HepG2 (cell line): ENCODE results near the gene RBCK1. TPM values are rescaled to one million over a fixed set of nuclear protein-coding genes. Genes with fewer than 3 reads are reported as not detected.

Experiments used
- CBX5 ChIP-seq: sonication (generic); formaldehyde crosslinking; IDR thresholded peaks from 2 replicates; pipeline ENCODE4 v1.4.0; 2020; ENCODE audit warnings: missing genetic modification reagents, borderline replicate concordance
- GMEB2 ChIP-seq: IDR thresholded peaks from 2 replicates; pipeline ENCODE4 v1.6.1; 2016; ENCODE audit warnings: missing biosample characterization, missing genetic modification reagents, low read depth
- HDAC6 ChIP-seq: fragments of 200-600 bp; sonication (generic); IDR thresholded peaks from 2 replicates; pipeline ENCODE4 v1.7.0; 2017; ENCODE audit warnings: mild to moderate bottlenecking, antibody characterized with exemption, low read length, low read depth
- HMG20B ChIP-seq: conservative IDR thresholded peaks from 2 replicates; pipeline ENCODE4 v1.6.1; 2016; ENCODE audit warnings: missing genetic modification reagents, missing compliant biosample characterization
- HOMEZ ChIP-seq: IDR thresholded peaks from 2 replicates; pipeline ENCODE4 v1.6.1; 2016; ENCODE audit warnings: low read depth
- ISL2 ChIP-seq: sonication (generic); formaldehyde crosslinking; IDR thresholded peaks from 2 replicates; pipeline ENCODE4 v1.5.0; 2020; ENCODE audit warnings: missing genetic modification reagents
- NBN ChIP-seq: fragments of 450-650 bp; conservative IDR thresholded peaks from 2 replicates; pipeline ENCODE4 v1.6.1; 2017
- SOX5 ChIP-seq: IDR thresholded peaks from 2 replicates; pipeline ENCODE4 v1.6.1; 2016; ENCODE audit warnings: borderline replicate concordance
- SP140L ChIP-seq: sonication (generic); formaldehyde crosslinking; IDR thresholded peaks from 2 replicates; pipeline ENCODE4 v1.4.0; 2020; ENCODE audit warnings: missing genetic modification reagents, borderline replicate concordance
- ZNF331 ChIP-seq: sonication (generic); formaldehyde crosslinking; IDR thresholded peaks from 2 replicates; pipeline ENCODE4 v1.4.0; 2020; ENCODE audit warnings: missing genetic modification reagents
- ZNF629 ChIP-seq: sonication (generic); formaldehyde crosslinking; conservative IDR thresholded peaks from 2 replicates; pipeline ENCODE4 v1.5.0; 2020; ENCODE audit warnings: missing genetic modification reagents
- polyA plus RNA-seq, 8 experiments: library from polyadenylated mRNA; depleted of rRNA in 3 of 8; stranded (reverse) in 7 of 8; unstranded in 1 of 8; fragments of >200 nt; fragmentation: Illumina TruSeq in 4 of 8; extraction: Trizol in 4 of 8; gene quantifications; 2 replicates each; pipeline versions ENCODE4 v1.2.1 to v1.2.3, GENCODE V29; 2011 to 2016; ENCODE audit warnings: low read depth in 4 of 8, missing spikeins in 1 of 8, mixed read lengths in 1 of 8; ENCODE audit not compliant: insufficient read depth in 1 of 8
- total RNA-seq, 5 experiments: library from RNA; depleted of rRNA; stranded (reverse); fragments of >200 nt; fragmentation: Illumina TruSeq; extraction: Trizol; gene quantifications; 2 replicates each; pipeline ENCODE4 v1.2.3, GENCODE V29; 2016; ENCODE audit warnings: low read depth in 1 of 5
- TF ChIP-seq, protein P1 (sequence below): sonication (generic); formaldehyde crosslinking; IDR thresholded peaks from one replicate; pipeline ENCODE4 v1.5.1; 2020; ENCODE audit warnings: mild to moderate bottlenecking, missing genetic modification reagents; ENCODE audit errors: not compliant biosample characterization
- TF ChIP-seq, protein P2 (sequence below): sonication (generic); formaldehyde crosslinking; IDR thresholded peaks from 2 replicates; pipeline ENCODE4 v1.4.0; 2020; ENCODE audit warnings: missing genetic modification reagents, borderline replicate concordance

Gene RBCK1
- total and polyA plus RNA-seq, 2 of the 13 experiments (the other 11 are each of a cell fraction or from before 2014, with no cell fraction given) = 149 to 215 TPM

DNA sequence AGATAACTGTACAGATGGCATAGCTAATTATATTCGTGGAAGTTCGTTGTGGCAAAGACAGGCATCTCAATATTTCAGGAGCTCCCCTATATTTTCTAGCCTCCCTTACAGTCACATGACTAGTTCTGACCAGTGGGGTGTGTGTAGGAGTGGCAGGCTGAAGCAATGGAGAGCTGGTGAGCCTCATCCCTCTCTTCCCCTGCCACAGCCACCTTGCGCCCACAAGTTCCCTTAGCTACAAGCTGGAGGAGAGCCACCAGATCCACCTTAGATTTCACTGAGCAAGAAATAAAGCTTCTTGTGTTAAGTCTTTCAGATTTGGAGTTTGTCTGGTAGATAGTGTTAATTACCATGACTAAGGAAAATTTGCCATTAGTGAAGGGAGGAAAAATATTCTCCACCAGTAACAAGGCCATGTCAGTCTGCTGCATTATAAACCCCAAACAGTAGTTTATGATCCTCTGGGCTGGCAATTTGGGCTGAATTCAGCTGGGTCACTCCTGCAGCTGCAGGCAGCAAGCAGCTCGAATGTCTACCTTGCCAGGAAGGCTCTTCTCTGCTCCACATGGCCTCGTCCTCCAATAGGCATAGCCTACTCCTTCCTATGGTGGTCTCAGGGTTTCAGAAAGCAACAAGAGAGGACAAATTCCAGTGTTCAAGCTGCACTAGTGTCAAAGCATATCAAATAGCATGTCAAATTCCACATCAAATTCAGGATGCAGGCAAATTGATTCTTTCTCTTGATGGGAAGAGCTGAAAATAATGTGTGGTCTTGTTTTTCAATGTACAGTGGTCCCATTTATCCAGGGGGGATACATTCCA is 7.4 kb upstream of the RBCK1 start (continued):
- TF ChIP-seq, protein P1, sequence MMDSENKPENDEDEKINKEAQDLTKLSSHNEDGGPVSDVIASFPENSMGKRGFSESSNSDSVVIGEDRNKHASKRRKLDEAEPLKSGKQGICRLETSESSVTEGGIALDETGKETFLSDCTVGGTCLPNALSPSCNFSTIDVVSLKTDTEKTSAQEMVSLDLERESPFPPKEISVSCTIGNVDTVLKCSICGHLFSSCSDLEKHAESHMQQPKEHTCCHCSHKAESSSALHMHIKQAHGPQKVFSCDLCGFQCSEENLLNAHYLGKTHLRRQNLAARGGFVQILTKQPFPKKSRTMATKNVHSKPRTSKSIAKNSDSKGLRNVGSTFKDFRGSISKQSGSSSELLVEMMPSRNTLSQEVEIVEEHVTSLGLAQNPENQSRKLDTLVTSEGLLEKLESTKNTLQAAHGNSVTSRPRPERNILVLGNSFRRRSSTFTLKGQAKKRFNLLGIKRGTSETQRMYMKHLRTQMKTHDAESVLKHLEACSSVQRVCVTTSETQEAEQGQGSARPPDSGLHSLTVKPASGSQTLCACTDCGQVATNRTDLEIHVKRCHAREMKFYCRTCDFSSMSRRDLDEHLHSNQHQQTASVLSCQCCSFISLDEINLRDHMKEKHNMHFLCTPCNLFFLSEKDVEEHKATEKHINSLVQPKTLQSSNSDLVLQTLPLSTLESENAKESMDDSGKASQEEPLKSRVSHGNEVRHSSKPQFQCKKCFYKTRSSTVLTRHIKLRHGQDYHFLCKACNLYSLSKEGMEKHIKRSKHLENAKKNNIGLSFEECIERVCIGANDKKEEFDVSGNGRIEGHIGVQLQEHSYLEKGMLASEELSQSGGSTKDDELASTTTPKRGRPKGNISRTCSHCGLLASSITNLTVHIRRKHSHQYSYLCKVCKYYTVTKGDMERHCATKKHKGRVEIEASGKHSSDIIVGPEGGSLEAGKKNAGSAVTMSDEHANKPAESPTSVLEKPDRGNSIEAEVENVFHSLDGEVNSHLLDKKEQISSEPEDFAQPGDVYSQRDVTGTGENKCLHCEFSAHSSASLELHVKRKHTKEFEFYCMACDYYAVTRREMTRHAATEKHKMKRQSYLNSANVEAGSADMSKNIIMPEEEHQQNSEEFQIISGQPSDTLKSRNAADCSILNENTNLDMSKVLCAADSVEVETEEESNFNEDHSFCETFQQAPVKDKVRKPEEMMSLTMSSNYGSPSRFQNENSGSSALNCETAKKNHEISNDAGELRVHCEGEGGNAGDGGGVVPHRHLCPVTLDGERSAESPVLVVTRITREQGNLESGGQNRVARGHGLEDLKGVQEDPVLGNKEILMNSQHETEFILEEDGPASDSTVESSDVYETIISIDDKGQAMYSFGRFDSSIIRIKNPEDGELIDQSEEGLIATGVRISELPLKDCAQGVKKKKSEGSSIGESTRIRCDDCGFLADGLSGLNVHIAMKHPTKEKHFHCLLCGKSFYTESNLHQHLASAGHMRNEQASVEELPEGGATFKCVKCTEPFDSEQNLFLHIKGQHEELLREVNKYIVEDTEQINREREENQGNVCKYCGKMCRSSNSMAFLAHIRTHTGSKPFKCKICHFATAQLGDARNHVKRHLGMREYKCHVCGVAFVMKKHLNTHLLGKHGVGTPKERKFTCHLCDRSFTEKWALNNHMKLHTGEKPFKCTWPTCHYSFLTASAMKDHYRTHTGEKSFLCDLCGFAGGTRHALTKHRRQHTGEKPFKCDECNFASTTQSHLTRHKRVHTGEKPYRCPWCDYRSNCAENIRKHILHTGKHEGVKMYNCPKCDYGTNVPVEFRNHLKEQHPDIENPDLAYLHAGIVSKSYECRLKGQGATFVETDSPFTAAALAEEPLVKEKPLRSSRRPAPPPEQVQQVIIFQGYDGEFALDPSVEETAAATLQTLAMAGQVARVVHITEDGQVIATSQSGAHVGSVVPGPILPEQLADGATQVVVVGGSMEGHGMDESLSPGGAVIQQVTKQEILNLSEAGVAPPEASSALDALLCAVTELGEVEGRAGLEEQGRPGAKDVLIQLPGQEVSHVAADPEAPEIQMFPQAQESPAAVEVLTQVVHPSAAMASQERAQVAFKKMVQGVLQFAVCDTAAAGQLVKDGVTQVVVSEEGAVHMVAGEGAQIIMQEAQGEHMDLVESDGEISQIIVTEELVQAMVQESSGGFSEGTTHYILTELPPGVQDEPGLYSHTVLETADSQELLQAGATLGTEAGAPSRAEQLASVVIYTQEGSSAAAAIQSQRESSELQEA (CRISPR knock-in tag) = no peak
- TF ChIP-seq, protein P2, sequence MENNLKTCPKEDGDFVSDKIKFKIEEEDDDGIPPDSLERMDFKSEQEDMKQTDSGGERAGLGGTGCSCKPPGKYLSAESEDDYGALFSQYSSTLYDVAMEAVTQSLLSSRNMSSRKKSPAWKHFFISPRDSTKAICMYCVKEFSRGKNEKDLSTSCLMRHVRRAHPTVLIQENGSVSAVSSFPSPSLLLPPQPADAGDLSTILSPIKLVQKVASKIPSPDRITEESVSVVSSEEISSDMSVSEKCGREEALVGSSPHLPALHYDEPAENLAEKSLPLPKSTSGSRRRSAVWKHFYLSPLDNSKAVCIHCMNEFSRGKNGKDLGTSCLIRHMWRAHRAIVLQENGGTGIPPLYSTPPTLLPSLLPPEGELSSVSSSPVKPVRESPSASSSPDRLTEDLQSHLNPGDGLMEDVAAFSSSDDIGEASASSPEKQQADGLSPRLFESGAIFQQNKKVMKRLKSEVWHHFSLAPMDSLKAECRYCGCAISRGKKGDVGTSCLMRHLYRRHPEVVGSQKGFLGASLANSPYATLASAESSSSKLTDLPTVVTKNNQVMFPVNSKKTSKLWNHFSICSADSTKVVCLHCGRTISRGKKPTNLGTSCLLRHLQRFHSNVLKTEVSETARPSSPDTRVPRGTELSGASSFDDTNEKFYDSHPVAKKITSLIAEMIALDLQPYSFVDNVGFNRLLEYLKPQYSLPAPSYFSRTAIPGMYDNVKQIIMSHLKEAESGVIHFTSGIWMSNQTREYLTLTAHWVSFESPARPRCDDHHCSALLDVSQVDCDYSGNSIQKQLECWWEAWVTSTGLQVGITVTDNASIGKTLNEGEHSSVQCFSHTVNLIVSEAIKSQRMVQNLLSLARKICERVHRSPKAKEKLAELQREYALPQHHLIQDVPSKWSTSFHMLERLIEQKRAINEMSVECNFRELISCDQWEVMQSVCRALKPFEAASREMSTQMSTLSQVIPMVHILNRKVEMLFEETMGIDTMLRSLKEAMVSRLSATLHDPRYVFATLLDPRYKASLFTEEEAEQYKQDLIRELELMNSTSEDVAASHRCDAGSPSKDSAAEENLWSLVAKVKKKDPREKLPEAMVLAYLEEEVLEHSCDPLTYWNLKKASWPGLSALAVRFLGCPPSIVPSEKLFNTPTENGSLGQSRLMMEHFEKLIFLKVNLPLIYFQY (CRISPR knock-in tag) = 0 out of 2 replicates have a peak, but pooled peaks have one; percentile 16
- no peak for TF ChIP-seq ISL2 (CRISPR knock-in tag)
- no peak for TF ChIP-seq ZNF629 (CRISPR knock-in tag)
- peak; percentile 77; the same call in 1 of the 2 replicates for TF ChIP-seq CBX5 (CRISPR knock-in tag)
- TF ChIP-seq SP140L (CRISPR knock-in tag) = 0 out of 2 replicates have a peak, but pooled peaks have one; percentile 27
- TF ChIP-seq NBN = no peak
- no peak for TF ChIP-seq HMG20B
- TF ChIP-seq GMEB2 (CRISPR knock-in tag) = no peak
- TF ChIP-seq HDAC6 = no peak
- TF ChIP-seq ZNF331 = peak; percentile 31; the same call in 1 of the 2 replicates
- peak; percentile 34; the same call in 1 of the 2 replicates for TF ChIP-seq SOX5 (CRISPR knock-in tag)
- peak; percentile 12; the same call in 1 of the 2 replicates for TF ChIP-seq HOMEZ (CRISPR knock-in tag)
